H1 (cell line): ENCODE measurements around the gene CNST. TPM values are rescaled to one million over a fixed set of nuclear protein-coding genes. Genes with fewer than 3 reads are reported as not detected.

Source experiments
- CTCF ChIA-PET: fragments of 300-600 bp; sonication (Branson Sonifier 250); formaldehyde crosslinking; loops from one replicate; lab custom pipeline; 2021; ENCODE audit not compliant: partially characterized antibody; lab: Charles Lee
- POLR2A ChIA-PET: fragments of 300-600 bp; sonication (Branson Sonifier 250); formaldehyde crosslinking; loops from one replicate; lab custom pipeline; 2021; ENCODE audit warnings: inconsistent platforms; ENCODE audit not compliant: partially characterized antibody; lab: Charles Lee
- DNase-seq, 2 experiments: peaks; one replicate each; pipeline versions ENCODE4 v3.0.0 to v3.0.0-alpha.2; 2010 to 2022; ENCODE audit warnings: low spot score in 2 of 2, low read depth in 1 of 2, mixed read lengths in 1 of 2
- FAIRE-seq: peaks from 2 replicates; lab custom pipeline; 2011; peaks lifted over from hg19 to GRCh38; lab: Jason Lieb, UNC
- H2AFZ ChIP-seq: 2 replicates; pipeline ENCODE4 v1.8.1; 2012; ENCODE audit warnings: low read length, inconsistent platforms
- H2AK5ac ChIP-seq: 2 replicates; pipeline ENCODE4 v1.6.1; 2013; ENCODE audit warnings: low read depth, low read length
- H2BK120ac ChIP-seq: replicated peaks from 2 replicates; pipeline ENCODE3; 2013; ENCODE audit warnings: low read depth, low read length, inconsistent platforms
- H2BK12ac ChIP-seq: 2 replicates; pipeline ENCODE4 v1.6.1; 2013; ENCODE audit warnings: low read depth, low read length
- H2BK15ac ChIP-seq: 2 replicates; pipeline ENCODE4 v1.6.1; 2013; ENCODE audit warnings: low read length
- H2BK20ac ChIP-seq: 2 replicates; pipeline ENCODE4 v1.6.1; 2013; ENCODE audit warnings: low read length
- H2BK5ac ChIP-seq: 2 replicates; pipeline ENCODE4 v1.6.1; 2013; ENCODE audit warnings: low read depth, low read length
- H3K14ac ChIP-seq: 2 replicates; pipeline ENCODE4 v1.6.1; 2013; ENCODE audit warnings: inconsistent platforms; ENCODE audit not compliant: insufficient read length
- H3K18ac ChIP-seq: 2 replicates; pipeline ENCODE4 v1.6.1; 2013; ENCODE audit warnings: low read length; ENCODE audit errors: extremely low read depth
- H3K23ac ChIP-seq: 2 replicates; pipeline ENCODE4 v1.6.1; 2013; ENCODE audit warnings: inconsistent platforms; ENCODE audit not compliant: insufficient read length
- H3K23me2 ChIP-seq: 2 replicates; pipeline ENCODE4 v1.6.1; 2013; ENCODE audit warnings: low read depth, low read length
- H3K27ac ChIP-seq: 2 replicates; pipeline ENCODE4 v1.6.1; 2011; ENCODE audit warnings: low read depth, low read length, inconsistent platforms
- H3K27me3 ChIP-seq, 4 experiments: replicated peaks in 1 of 4; 1 replicate in 1 of 4; 2 replicates in 3 of 4; pipeline versions ENCODE4 v1.6.1 to v1.8.1; 2011 to 2013; ENCODE audit warnings: low read length in 3 of 4, mild to moderate bottlenecking in 3 of 4, inconsistent platforms in 2 of 4, mixed read lengths in 2 of 4, moderate library complexity in 1 of 4; ENCODE audit not compliant: control insufficient read depth in 3 of 4, insufficient read depth in 3 of 4; ENCODE audit errors: extremely low read depth in 1 of 4
- H3K36me3 ChIP-seq, 4 experiments: 2 replicates each; pipeline versions ENCODE4 v1.6.1 to v1.8.1; 2011 to 2013; ENCODE audit warnings: mild to moderate bottlenecking in 4 of 4, low read length in 3 of 4, moderate library complexity in 2 of 4, control low read depth in 1 of 4, inconsistent platforms in 1 of 4; ENCODE audit not compliant: insufficient read depth in 4 of 4, control insufficient read depth in 2 of 4
- H3K4ac ChIP-seq: replicated peaks from 2 replicates; pipeline ENCODE3; 2013; ENCODE audit warnings: low read length, low read depth, mixed read lengths, inconsistent platforms; ENCODE audit not compliant: insufficient read length
- H3K4me1 ChIP-seq, 4 experiments: replicated peaks in 1 of 4; 1 replicate in 1 of 4; 2 replicates in 3 of 4; pipeline versions ENCODE4 v1.6.1 to v1.8.1; 2011 to 2013; ENCODE audit warnings: low read length in 3 of 4, inconsistent platforms in 2 of 4, mixed read lengths in 1 of 4; ENCODE audit not compliant: insufficient read depth in 4 of 4, control insufficient read depth in 3 of 4
- H3K4me2 ChIP-seq, 2 experiments: 2 replicates each; pipeline versions ENCODE4 v1.6.1 to v1.8.1; 2011 to 2013; ENCODE audit warnings: low read depth in 2 of 2, low read length in 2 of 2, control low read depth in 1 of 2, inconsistent platforms in 1 of 2, mild to moderate bottlenecking in 1 of 2; ENCODE audit not compliant: insufficient read depth in 1 of 2
- H3K4me3 ChIP-seq, 4 experiments: fragments of 200-600, 300-600 bp in 1 of 4; sonication (generic), shearing (Covaris generic), sonication (Bioruptor Twin) in 1 of 4; 2 replicates each; pipeline versions ENCODE4 v1.5.1 to v1.8.1; 2011 to 2016; ENCODE audit warnings: low read length in 4 of 4, low read depth in 3 of 4, control low read depth in 2 of 4, inconsistent platforms in 2 of 4, mild to moderate bottlenecking in 2 of 4, mixed read lengths in 1 of 4, moderate library complexity in 1 of 4; ENCODE audit not compliant: insufficient read depth in 2 of 4; ENCODE audit errors: extremely low read depth in 1 of 4
- H3K56ac ChIP-seq: replicated peaks from 2 replicates; pipeline ENCODE3; 2013; ENCODE audit warnings: low read depth, mild to moderate bottlenecking, mixed read lengths, low read length, inconsistent platforms; ENCODE audit not compliant: insufficient read length
- H3K79me1 ChIP-seq: 2 replicates; pipeline ENCODE4 v1.6.1; 2013; ENCODE audit warnings: low read depth, low read length, control low read depth
- H3K79me2 ChIP-seq, 2 experiments: 2 replicates each; pipeline versions ENCODE4 v1.6.1 to v1.8.1; 2012 to 2013; ENCODE audit warnings: low read length in 2 of 2, mild to moderate bottlenecking in 2 of 2, inconsistent platforms in 1 of 2; ENCODE audit not compliant: insufficient read depth in 2 of 2, control insufficient read depth in 1 of 2
- H3K9ac ChIP-seq, 4 experiments: replicated peaks in 1 of 4; 1 replicate in 1 of 4; 2 replicates in 3 of 4; pipeline versions ENCODE4 v1.6.1 to v1.8.1; 2011 to 2013; ENCODE audit warnings: low read depth in 3 of 4, low read length in 3 of 4, control low read depth in 2 of 4, mild to moderate bottlenecking in 2 of 4, moderate library complexity in 2 of 4, inconsistent platforms in 1 of 4; ENCODE audit errors: extremely low read depth in 1 of 4
- H3K9me3 ChIP-seq, 2 experiments: 2 replicates each; pipeline versions ENCODE4 v1.6.1 to v1.8.1; 2012 to 2013; ENCODE audit warnings: mild to moderate bottlenecking in 2 of 2, moderate library complexity in 2 of 2, control low read depth in 1 of 2, inconsistent platforms in 1 of 2, low read depth in 1 of 2, low read length in 1 of 2, mixed read lengths in 1 of 2; ENCODE audit not compliant: insufficient read depth in 2 of 2
- H4K20me1 ChIP-seq, 2 experiments: replicated peaks in 1 of 2; 2 replicates each; pipeline versions ENCODE3 to v1.8.1; 2011 to 2013; ENCODE audit warnings: inconsistent platforms in 2 of 2, low read length in 2 of 2, mild to moderate bottlenecking in 1 of 2; ENCODE audit not compliant: insufficient read depth in 2 of 2, control insufficient read depth in 1 of 2
- H4K5ac ChIP-seq: 2 replicates; pipeline ENCODE4 v1.6.1; 2013; ENCODE audit warnings: low read length, low read depth, mixed read lengths, inconsistent platforms; ENCODE audit not compliant: insufficient read length
- H4K8ac ChIP-seq: 2 replicates; pipeline ENCODE4 v1.8.0; 2013; ENCODE audit warnings: mild to moderate bottlenecking, moderate library complexity, low read length, inconsistent platforms; ENCODE audit not compliant: insufficient read depth; ENCODE audit errors: extremely low read depth
- H4K91ac ChIP-seq: replicated peaks from 2 replicates; pipeline ENCODE3; 2013; ENCODE audit warnings: low read length, mixed read lengths, inconsistent platforms; ENCODE audit not compliant: insufficient read length
- ASH2L ChIP-seq: fragments of 200-600, 300-600 bp; sonication (generic); IDR thresholded peaks from one replicate; pipeline ENCODE4 v1.7.1; 2017; ENCODE audit warnings: low read length
- CHD1 ChIP-seq: IDR thresholded peaks from 2 replicates; pipeline ENCODE4 v1.6.1; 2012; ENCODE audit warnings: low read depth, low read length, improper control_type of control experiment
- EP300 ChIP-seq, 2 experiments: IDR thresholded peaks; 1 replicate in 1 of 2; 2 replicates in 1 of 2; pipeline ENCODE4 v1.6.1; 2011 to 2012; ENCODE audit warnings: low read depth in 2 of 2, low read length in 2 of 2, mild to moderate bottlenecking in 2 of 2, borderline replicate concordance in 1 of 2, inconsistent platforms in 1 of 2, moderate library complexity in 1 of 2
- KDM4A ChIP-seq: IDR thresholded peaks from one replicate; pipeline ENCODE4 v1.7.1; 2012; ENCODE audit warnings: low read depth, mild to moderate bottlenecking, moderate library complexity, low read length, inconsistent platforms; ENCODE audit not compliant: severe bottlenecking
- MAFK ChIP-seq: IDR thresholded peaks from 2 replicates; pipeline ENCODE4 v1.6.1; 2012; ENCODE audit warnings: low read depth, mild to moderate bottlenecking, improper control_type of control experiment, low read length
- NRF1 ChIP-seq: IDR thresholded peaks from 2 replicates; pipeline ENCODE4 v1.6.1; 2011; ENCODE audit warnings: mild to moderate bottlenecking, low read depth, low read length, improper control_type of control experiment
- RNF2 ChIP-seq: fragments of 200-900, 300-1000 bp; sonication (generic); IDR thresholded peaks from 2 replicates; pipeline ENCODE4 v1.7.1; 2016; ENCODE audit warnings: borderline replicate concordance, low read depth, mild to moderate bottlenecking, antibody characterized with exemption, low read length; ENCODE audit not compliant: poor library complexity, severe bottlenecking; ENCODE audit errors: missing control alignments
- RXRA ChIP-seq: IDR thresholded peaks from 2 replicates; pipeline ENCODE4 v1.6.1; 2011; ENCODE audit warnings: low read depth, mild to moderate bottlenecking, low read length, moderate library complexity; ENCODE audit not compliant: insufficient read depth
- SIN3A ChIP-seq, 2 experiments: IDR thresholded peaks in 1 of 2; conservative IDR thresholded peaks in 1 of 2; 2 replicates each; pipeline ENCODE4 v1.6.1; 2011 to 2012; ENCODE audit warnings: low read length in 2 of 2, improper control_type of control experiment in 1 of 2, low read depth in 1 of 2, mild to moderate bottlenecking in 1 of 2
- SP4 ChIP-seq: IDR thresholded peaks from 2 replicates; pipeline ENCODE4 v1.6.1; 2012; ENCODE audit warnings: low read length, inconsistent platforms
- TAF1 ChIP-seq: IDR thresholded peaks from 2 replicates; pipeline ENCODE4 v1.6.1; 2011; ENCODE audit warnings: mild to moderate bottlenecking, low read depth, low read length
- TAF7 ChIP-seq: optimal IDR thresholded peaks from 2 replicates; pipeline ENCODE3; 2011; ENCODE audit warnings: low read depth, mild to moderate bottlenecking, inconsistent platforms, low read length, moderate library complexity, borderline replicate concordance
- WGBS, 2 experiments: shearing (Covaris generic) in 1 of 2; methylation state at CpG; one replicate each; pipeline versions ENCODE4 v1.1.6 to v1.1.7; 2013 to 2015; ENCODE audit warnings: low lambda C conversion rate in 2 of 2, mixed read lengths in 2 of 2, inconsistent platforms in 1 of 2, low coverage in 1 of 2, missing lambda C conversion rate in 1 of 2; ENCODE audit not compliant: insufficient replicate concordance in 2 of 2, insufficient coverage in 1 of 2, insufficient read length in 1 of 2; ENCODE audit errors: extremely low coverage in 1 of 2, missing lambda C conversion rate in 1 of 2; 5-methylcytosine and 5-hydroxymethylcytosine counted together
- polyA plus RNA-seq, 7 experiments: library from polyadenylated mRNA; depleted of rRNA in 3 of 7; stranded (reverse) in 5 of 7; unstranded in 2 of 7; fragments of >200 nt in 5 of 7; fragments of 200-250 nt in 2 of 7; gene quantifications; 1 replicate in 5 of 7; 2 replicates in 1 of 7; 4 replicates in 1 of 7; pipeline versions ENCODE4 v1.2.1 to v1.2.3, GENCODE V29; 2011 to 2013; ENCODE audit warnings: missing spikeins in 2 of 7, mixed read lengths in 2 of 7
- total RNA-seq: library from RNA; stranded (reverse); fragmentation: NEBNext Ultra II Directional; extraction: Animal tissue kit (Norgen Biotek cat#: 25700); gene quantifications from 2 replicates; pipeline ENCODE4 v1.2.1, GENCODE V29; 2021
- TF ChIP-seq, protein P1 (sequence below): IDR thresholded peaks from 2 replicates; pipeline ENCODE4 v1.6.1; 2012; ENCODE audit warnings: inconsistent platforms

CNST gene
- total and polyA plus RNA-seq, 2 of the 8 experiments (the other 6 are each of a cell fraction or from before 2014, with no cell fraction given): 5.3 to 21.3 TPM

DNA sequence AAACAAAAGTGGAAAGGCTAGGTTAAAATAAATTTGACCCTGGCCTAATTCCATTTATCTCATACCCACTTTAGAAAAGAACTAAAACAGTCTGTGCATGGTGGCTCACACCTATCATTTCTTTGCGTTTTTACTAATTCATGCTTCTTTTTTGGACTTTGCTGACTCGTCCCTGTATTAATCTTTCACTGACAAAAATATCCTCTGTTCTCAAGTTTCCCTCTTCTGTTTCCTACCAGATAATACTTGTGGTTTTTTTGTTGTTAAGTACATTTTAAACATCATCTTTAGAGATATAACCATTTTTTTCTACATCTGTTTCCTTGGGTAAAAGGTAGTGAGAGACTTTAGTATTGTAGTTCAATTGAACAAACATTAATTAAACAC lies 11.5 kb downstream of the CNST start:
- Histone ChIP-seq H3K79me1 (no peaks in the 10 kb centered on the region; the same call in 1 of the 2 replicates), H2BK20ac (no peak overlapping the region), H4K20me1 (no peaks in the 10 kb centered on the region), H3K4ac (no peak overlapping the region), H2AFZ (no peak overlapping the region), H3K27me3 (no peaks in the 10 kb centered on the region), H2BK5ac (no peak overlapping the region), H2BK120ac (no peak overlapping the region), H3K9ac (no peak overlapping the region), H3K4me3 (no peak overlapping the region), H3K27ac (no peak overlapping the region), H2AK5ac (no peak overlapping the region), H3K9me3 (no peaks in the 10 kb centered on the region), H3K36me3 (no peaks in the 10 kb centered on the region), H3K18ac (no peak overlapping the region), H3K4me1 (no peaks in the 10 kb centered on the region), H3K4me2 (no peak overlapping the region), H3K56ac (no peak overlapping the region), H3K23ac (no peak overlapping the region), H2BK12ac (no peak overlapping the region), H3K79me2 (peaks cover 0 to 33% of the 10 kb centered on the region in 2 experiments; a peak in 2 of 4 replicates), H4K5ac (no peak overlapping the region), H4K91ac (no peak overlapping the region), H3K14ac (no peak overlapping the region), H4K8ac (no peak overlapping the region), H3K23me2 (no peaks in the 10 kb centered on the region), H2BK15ac (no peak overlapping the region)
- CTCF ChIA-PET: interaction anchor here (1.5 kb wide), 1 partner anchor 9 kb away, joined by 3 read pairs; no protein-coding TSS in a partner anchor
- FAIRE-seq: no peak
- TF ChIP-seq SIN3A (conservative IDR thresholded peaks at IDR 0.05 in 1 of 2, IDR thresholded peaks at IDR 0.05 in 1 of 2; ENCODE audit: low read depth in 1 of 2, low read length in 2 of 2) (no peak), ASH2L (no peak), RNF2 (no peak), EP300 (IDR thresholded peaks at IDR 0.05; ENCODE audit: borderline replicate concordance in 1 of 2, low read depth in 2 of 2, low read length in 2 of 2) (no peak), SP4 (no peak), TAF1 (no peak), KDM4A (no peak), CHD1 (no peak), TAF7 (no peak), NRF1 (no peak), MAFK (no peak), RXRA (no peak)
- TF ChIP-seq, protein P1, sequence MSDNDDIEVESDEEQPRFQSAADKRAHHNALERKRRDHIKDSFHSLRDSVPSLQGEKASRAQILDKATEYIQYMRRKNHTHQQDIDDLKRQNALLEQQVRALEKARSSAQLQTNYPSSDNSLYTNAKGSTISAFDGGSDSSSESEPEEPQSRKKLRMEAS: no peak
- DNase-seq: no peak
- WGBS, 2 experiments: 74% methylated on average over 2 of the region's 2 CpGs; no CpG with 5 or more reads in 1 of the 2 experiments
- POLR2A ChIA-PET: interaction anchor here (0.8 kb wide), 1 partner anchor 12 kb away, joined by 3 read pairs; the partner anchor contains the start of genes CNST and TFB2M
